ENCODE measurements around the gene RBMS1. TPM values are rescaled to one million over a fixed set of nuclear protein-coding genes. Genes with fewer than 3 reads are reported as not detected.
A peak's percentile ranks its signal among the peaks of the same experiment; 100 is the strongest.

Gene RBMS1
- total RNA-seq, 4 donors from 2014 or later, result 133 to 180 (median 139) TPM

DNA sequence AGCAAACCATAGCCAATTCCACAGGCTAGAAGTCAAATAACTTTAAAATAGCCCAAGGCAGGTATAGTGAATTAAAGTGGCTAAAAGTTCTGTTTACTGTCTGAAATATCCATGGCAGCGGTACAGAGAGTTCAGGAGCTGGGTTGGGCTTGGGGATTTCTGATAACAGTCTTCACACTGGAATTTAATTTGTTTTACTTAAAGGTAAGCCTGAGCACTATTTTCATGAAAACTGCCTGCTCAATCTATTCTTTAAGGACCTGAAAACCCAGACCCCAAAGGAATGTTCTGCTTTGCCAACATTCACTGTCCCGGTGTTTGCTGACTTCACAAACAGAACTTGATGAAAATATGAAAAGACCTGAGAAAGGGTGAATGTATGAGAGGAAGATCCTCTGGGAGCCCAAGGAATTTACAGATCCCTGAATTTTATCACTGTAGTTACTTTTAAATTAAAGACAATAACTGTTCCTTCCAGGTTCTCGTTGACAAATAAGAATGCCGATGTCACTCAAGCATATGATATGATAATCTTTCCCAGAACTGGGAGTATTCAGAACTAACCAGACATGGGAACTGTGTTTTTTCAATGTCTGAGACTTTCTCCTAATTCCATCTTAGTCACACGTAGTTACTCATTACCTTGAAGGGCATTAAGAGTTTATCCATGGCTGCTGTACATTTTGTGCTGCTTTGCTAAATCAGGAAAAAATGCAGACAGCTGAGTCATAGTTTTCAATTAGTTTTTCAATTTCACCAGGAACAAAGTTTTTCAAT lies 265.3 kb downstream of the RBMS1 start:
- ATAC-seq (ENCODE audit: low FRiP score) (peak; percentile 76), DNase-seq (ENCODE audit: low spot score) (no peak)
- TF ChIP-seq, protein P1, sequence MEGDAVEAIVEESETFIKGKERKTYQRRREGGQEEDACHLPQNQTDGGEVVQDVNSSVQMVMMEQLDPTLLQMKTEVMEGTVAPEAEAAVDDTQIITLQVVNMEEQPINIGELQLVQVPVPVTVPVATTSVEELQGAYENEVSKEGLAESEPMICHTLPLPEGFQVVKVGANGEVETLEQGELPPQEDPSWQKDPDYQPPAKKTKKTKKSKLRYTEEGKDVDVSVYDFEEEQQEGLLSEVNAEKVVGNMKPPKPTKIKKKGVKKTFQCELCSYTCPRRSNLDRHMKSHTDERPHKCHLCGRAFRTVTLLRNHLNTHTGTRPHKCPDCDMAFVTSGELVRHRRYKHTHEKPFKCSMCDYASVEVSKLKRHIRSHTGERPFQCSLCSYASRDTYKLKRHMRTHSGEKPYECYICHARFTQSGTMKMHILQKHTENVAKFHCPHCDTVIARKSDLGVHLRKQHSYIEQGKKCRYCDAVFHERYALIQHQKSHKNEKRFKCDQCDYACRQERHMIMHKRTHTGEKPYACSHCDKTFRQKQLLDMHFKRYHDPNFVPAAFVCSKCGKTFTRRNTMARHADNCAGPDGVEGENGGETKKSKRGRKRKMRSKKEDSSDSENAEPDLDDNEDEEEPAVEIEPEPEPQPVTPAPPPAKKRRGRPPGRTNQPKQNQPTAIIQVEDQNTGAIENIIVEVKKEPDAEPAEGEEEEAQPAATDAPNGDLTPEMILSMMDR (IDR thresholded peaks at IDR 0.05), result no peak

DNA sequence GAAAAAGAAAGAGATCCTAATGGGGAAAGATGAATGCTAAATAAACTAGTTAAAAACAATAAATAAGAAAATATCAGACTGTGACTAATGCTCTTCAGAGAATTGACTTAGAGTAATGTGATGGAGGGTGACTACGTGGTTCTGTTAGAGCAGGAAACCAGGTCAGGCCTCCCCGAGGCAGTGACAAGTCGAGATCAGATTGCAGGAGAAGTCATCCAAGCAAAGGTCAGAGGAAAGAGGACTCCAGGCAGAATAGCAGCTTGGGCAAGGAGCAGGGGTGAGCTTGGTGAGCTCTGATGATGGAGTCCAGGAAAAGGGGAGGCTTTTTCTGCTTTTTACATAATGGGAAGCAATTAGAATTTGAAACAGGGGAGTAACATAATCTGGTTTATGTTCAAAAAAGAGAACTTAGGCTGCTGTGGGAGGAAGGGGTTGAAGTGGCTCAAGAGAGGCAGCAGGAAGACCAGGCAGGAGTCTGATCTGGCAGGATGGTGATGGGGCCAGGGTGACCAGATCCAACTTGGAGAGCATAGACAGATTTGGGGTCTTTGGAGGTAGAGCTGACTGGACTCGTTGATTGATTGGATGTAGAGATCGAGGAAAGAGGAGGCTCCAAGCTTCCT lies 266.2 kb downstream of the RBMS1 start:
- TF ChIP-seq, protein P1 (IDR thresholded peaks at IDR 0.05), result no peak
- DNase-seq (ENCODE audit: low spot score), result no peak
- ATAC-seq (ENCODE audit: low FRiP score), result peak; percentile 39

DNA sequence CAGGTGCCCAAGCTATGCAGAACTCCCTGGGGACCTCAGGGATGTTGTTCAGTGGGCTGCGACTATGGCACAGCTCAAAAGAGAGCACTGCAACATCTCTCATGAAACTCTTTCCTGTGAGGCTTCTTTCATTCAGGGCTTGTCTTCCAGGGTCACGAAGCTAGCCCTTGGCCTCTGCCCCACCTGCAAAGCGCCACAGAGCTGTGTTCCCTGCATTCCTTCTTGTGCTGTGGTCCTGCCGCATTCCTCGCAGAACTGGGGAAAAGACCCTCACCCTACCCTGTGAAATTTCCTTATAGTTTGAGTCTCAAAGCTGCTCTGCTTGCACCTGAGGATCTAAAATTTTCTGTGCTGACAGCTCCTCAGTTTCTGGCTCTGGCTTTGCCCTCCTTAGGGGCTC lies 267.2 kb downstream of the RBMS1 start:
- TF ChIP-seq, protein P1 (IDR thresholded peaks at IDR 0.05), result no peak
- ATAC-seq (ENCODE audit: low FRiP score) (no peak), DNase-seq (ENCODE audit: low spot score) (no peak)

DNA sequence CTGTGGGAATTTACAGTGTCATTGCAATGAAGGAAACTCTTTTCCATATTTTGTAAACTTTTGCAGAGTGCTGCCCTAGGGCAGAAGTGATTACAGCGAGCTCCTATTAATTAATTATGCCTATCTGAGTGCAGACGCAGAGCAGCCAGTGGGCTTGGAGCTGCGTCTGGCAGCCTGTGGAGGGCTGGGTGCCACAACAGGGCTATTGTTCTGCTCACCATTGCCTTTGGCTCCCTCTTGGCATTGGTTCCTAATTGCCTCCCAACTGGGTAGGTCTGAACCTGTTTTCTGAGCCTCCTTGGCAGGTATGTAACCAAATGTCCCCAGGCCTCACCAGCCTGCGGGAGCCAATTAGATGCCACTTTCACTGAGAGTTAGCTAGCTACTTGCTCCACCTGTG lies 267.9 kb downstream of the RBMS1 start:
- no peak for ATAC-seq (ENCODE audit: low FRiP score)
- DNase-seq (ENCODE audit: low spot score), result no peak
- TF ChIP-seq, protein P1 (IDR thresholded peaks at IDR 0.05), result no peak

DNA sequence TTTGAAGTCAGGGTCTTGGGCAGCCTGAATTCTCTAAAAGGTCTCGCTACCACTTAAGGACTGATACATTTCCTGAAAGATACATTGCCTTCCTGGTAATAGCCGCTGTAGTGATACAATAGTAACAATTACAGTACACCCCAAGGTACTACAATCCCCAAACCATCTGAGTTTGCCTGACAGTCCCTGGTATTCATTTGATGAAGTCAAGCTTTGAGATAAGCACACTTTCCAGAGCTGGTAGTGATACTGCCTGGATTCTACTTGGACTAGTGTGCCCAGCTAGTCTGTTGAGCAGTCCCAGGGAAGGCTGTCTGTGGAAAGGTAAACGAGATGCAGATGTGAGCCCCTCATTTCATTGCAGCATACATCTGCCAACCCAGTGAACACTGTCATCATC lies 269.1 kb downstream of the RBMS1 start:
- DNase-seq (ENCODE audit: low spot score) (no peak), ATAC-seq (ENCODE audit: low FRiP score) (no peak)
- TF ChIP-seq, protein P1 (IDR thresholded peaks at IDR 0.05), result no peak

DNA sequence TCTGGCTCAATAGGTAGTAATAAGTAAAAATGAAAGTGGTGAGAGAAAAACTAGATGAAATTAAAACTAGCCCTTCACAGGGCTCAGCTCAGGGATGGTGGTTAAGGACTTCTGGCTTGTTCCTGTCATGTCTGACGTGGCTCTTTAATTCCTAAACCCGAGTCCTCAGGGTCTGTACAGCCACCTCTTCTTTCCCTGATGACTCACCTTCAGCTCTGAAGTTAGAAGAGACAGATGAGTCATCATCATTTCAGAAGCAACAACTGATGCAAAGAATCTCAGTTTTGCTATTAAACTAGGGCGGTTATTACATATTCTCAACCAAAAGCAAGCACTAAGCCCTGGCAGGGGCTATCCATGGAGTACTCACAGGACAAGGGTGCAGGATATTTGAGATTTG lies 269.5 kb downstream of the RBMS1 start:
- TF ChIP-seq, protein P1 (IDR thresholded peaks at IDR 0.05), result no peak
- ATAC-seq (ENCODE audit: low FRiP score) (peak; percentile 76), DNase-seq (ENCODE audit: low spot score) (no peak)

DNA sequence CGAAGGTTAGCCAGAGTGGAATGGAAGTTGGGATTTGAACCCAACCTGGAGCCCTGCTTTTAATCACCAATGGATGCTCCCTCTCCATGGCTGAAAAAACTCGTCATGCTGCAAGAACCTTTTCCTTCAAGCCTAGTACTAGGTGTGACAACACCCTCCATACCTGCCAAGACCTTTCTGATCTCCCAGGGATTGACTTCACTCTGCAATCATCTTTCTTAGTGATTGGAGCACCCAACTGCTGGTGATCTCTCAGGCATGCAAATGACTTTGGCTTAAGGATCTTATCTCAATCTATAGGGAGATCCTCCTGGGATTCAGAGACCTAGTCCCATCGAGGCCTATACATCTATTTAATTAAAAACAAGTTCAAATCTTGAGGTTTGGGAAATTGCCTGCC lies 270.0 kb downstream of the RBMS1 start:
- ATAC-seq (ENCODE audit: low FRiP score), result no peak
- no peak for DNase-seq (ENCODE audit: low spot score)
- TF ChIP-seq, protein P1 (IDR thresholded peaks at IDR 0.05), result no peak

All from omental fat pad (tissue), 4 donors.